HG03064 (cell line): ENCODE data around the gene STARD5.
A peak's percentile ranks its signal among the peaks of the same experiment; 100 is the strongest.

ENCODE experiments used
- ATAC-seq: cut with Tn5 transposase; IDR thresholded peaks from one replicate; pipeline ENCODE4 v1.9.1; 2021; ENCODE audit warnings: low read depth; ENCODE audit not compliant: unreplicated experiment

Gene STARD5

DNA sequence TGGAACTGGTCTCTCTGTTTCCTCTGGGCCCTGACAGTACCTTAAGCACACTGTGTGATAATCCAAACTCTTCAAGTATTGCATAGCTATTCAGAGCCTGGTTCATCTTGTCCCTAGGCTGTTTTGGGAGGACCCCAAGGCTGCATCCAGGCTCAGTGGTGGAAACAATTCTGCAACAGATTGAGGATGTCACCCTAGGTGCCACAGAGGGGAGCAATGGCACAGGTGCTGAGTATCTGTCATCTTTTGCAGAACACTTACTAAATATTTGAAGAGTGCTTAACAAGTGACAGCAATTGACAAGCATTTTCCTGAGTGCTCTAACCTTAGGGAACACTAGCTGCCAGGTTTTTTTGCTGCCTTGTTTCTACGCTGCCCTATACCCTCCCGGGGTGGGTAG is 27.8 kb downstream of the STARD5 start:
- ATAC-seq, result no peak

DNA sequence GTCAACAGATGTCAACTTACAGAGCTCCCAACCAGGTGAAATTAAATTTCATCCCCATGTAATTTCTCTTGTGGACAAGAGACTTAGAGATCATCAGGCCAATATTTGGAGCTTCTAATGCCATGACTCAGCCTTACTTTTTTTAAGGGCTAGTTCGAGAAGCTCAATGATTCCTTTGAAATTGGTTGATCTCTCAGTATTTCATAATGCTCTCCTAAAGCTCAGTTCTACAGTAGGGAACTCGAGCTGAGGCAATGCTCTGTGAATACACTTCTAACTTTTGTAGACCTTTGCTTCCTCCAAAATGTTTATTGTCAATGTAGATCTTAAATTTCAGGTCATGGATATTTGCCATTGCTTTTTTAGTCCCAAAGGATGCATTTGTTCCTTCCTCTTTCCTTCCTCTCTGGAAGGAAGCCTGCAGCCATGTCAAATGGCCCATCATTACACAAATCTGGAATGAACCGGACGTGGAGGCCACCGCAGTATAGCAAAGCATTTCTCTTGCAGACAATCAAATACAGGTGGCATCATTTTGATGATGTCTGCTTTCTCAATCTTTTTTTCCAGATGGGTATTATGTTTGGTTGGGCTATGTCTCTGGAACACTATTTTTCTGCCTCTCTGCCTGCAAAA is 28.3 kb downstream of the STARD5 start:
- no peak for ATAC-seq

DNA sequence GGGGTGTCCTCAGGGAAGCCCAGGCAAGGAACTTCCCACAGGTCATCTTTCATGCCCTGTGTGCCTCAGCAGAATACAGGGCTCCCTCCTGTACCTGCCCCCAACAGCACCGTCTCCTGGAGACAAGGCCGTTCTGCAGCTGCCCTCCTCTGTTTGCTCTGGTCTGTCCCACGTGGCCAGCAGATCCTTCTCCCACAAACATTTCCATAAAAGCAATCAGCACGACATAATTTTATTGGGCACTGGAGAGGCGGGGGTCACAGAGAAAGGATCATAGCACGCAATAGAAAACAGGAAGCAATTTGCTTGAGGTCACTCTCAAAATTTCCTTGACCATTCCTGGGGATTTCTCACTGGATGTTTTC is 29.4 kb downstream of the STARD5 start:
- ATAC-seq, result no peak

DNA sequence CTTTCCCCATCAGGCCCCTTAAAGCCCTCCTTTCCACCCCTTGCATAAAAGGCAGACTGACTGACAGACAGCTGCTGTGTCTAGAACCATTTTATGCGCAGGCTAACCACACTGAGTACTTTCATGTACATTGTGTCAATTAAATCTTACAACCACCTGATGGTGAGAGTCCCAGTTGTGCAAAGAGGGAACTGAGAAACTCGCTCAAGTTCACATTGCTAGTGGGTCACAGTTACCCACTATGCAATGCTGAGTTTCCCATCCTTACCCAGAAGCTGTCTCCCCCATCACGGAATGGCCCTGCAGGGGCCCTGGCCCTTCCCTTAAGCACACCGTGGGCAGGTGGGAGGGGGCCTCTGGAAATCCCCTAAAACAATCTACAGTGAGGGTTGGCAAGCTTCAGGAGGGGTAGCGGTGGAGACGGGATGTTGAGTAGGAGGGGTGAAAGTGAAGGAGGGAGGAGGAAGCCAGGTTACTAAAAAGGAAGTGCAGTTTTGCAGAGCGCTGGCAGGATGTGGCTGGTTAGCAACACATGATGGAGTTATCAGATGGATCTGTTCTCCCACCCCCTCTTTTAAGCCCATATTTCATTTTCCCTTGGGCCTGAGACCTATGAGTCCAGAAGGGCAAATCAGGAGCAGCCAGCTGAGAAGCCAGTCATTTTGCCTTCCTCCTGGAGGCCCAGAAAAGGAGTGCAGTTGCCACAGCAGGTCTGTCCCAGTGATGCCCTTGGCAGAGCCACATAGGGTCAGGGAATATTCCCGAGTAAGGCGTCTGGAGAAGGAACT is 30.0 kb downstream of the STARD5 start:
- ATAC-seq, result peak; percentile 52

DNA sequence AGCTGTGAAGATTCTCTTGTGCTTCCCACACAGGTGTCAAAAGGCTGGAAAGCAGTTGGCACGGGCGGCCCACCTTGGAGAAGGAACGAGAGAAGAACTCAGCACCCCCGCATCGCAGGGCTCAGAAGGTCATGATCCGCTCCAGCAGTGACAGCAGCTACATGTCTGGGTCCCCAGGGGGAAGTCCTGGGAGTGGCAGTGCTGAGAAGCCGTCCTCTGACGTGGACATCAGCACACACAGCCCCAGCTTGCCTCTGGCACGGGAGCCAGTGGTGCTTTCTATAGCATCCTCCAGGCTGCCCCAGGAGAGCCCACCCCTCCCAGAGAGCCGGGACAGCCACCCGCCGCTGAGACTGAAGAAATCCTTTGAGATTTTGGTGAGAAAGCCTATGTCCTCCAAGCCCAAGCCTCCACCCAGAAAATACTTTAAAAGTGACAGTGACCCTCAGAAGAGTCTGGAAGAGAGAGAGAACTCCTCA is 31.4 kb downstream of the STARD5 start:
- peak; percentile 39 for ATAC-seq

DNA sequence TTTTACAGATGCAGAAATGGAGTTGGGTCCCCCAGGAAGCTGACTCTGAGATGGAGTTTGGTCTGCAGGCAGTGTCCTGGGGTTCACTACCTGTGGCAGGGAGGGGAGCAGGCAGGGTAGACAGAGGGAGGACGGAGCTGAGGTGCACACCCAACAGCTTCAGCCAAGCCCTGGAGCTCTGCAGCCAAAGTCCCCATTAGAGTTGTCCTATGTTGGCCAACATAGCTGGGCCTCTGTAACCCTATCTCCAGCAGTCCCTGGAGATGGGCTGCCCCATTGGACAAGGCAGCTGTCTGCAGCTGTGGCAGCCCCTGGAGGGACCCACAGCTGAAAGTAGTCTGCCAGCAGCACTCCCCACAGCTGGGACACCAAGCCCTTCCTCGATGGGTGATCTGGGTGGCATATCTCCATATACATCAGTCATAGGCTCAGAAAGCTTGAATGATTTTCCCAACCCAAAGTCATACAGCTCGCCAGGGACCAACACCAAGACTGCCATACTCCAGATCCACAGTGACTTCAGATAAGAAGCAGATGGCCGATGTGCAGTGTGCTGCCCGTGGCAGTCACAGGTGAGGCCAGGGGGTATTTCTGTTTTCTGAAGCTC is 31.9 kb downstream of the STARD5 start:
- ATAC-seq, result peak; percentile 2

DNA sequence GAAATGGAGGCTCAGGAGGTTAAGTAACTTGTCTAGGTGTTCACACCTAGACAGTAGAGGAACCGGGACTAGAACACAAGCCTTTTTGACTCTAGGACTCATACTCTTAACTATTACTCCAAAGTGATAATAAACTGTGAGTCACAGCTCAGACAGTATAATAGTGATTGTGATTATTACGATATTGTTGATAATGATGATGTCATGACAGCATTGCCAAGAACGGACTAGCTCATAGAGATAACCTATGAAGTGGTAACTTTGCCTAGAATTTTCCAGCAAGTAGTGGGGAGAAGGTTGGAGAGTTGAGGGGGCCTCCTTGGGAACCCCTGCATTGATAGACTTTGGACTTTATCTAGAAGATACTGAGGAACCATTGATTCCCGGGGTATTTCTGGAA is 34.0 kb downstream of the STARD5 start:
- no peak for ATAC-seq

DNA sequence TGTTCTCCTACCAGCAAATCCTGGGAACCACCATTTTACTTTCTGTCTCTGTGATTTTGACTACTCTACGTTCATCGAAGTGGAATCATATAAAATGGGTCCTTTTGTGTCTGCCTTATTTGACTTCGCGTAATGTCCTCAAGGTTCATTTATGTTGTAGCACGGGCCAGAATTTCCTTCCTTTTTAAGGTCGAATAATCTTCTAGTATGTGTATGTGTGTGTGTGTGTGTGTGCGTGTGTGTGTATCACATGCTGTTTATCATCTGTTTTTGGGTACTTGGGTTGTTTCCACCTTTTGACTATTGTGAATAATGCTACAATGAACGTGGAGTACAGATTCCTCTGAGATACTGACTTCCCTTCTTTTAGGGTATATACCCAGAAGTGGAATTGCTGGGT is 35.3 kb downstream of the STARD5 start:
- no peak for ATAC-seq

DNA sequence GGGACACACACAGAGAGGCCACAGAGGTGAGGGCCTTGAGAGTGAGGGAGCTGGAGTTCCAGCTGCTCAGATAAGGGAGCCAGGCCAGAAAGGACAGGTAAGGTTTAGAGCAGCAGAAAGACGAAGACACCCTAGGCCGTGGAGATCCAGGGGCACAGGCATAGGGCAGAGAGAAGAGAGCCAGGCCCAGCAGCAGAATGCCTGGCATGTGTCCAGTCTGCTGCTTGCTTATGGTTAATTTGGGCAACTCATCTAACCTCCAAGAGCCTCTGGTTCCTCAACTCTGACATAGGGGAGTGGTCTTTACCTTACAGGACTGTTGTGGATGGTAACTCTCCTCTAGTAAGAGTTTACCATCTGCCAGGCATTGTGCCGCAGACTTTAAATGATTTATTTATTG is 35.9 kb downstream of the STARD5 start:
- no peak for ATAC-seq

DNA sequence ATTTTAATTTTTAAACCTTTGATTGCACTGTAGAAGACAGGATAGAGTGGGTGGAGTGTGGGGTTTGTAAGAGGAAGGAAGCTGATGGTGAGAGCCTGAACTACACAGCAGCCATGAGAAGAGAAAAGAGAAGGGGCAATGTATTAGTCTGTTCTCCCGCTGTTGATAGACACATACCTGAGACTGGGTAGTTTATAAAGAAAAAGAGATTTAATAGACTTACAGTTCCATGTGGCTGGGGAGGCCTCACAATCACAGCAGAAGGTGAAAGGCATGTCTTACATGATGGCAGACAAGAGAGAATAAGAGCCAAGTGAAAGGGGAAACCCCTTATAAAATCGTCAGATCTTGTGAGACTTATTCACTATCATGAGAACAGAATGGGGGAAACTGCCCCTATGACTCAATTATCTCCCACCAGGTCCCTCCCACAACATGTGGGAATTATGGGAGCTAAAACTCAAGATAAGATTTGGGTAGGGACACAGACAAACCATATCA is 37.3 kb downstream of the STARD5 start:
- ATAC-seq, result no peak

DNA sequence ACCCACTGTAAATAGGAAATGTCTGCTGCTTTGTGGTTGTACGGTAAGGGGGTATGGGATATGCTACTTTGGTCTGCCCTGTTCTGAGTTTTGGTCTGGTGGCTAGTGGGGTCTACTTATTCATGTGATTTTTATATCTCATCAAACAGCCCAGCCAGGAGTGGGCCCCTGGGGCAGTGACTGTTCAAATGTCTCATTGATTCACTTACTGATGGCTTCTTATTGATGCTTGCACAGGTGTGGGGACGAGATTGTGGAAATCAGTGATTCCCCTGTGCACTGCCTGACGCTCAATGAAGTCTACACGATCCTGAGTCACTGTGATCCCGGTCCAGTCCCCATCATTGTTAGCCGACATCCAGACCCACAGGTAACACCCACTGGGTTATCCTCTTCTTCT is 38.5 kb downstream of the STARD5 start:
- ATAC-seq, result no peak

DNA sequence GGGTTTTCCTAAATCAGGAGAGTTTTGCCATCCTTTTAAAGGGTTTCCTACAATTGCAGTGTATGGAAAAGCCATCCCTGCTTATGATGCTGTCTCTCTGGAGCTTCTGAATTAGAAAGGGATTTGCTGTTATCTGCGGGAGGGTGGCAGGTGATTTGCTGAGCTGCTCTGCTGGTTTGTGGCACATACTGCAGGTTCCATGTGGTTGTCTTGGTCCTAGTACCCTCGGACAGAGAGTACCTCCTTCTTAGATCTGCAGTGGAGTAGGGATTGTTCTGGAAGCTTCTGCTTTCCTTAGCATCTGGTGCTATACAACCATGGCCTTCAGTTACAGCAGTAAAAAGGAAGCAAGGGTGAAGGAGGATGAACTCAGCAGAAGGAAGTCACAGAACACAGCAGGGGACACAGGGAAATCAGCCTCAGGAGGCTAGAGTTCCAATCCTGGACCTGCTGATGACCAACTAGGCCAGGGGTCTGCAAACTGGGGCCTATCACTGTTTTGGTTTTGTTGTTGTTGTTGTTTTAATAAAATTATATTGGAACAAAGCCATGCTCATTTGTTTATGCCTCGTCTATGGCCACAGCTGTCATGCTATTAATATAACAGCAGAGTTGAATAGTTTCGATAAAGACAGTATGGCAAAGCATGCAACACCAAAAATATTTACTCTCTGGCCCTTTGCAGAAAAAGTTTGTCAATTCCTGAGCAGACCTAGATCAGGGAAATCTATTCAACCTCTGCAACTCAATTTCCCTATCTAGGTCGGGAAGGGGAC is 39.5 kb downstream of the STARD5 start:
- no peak for ATAC-seq

DNA sequence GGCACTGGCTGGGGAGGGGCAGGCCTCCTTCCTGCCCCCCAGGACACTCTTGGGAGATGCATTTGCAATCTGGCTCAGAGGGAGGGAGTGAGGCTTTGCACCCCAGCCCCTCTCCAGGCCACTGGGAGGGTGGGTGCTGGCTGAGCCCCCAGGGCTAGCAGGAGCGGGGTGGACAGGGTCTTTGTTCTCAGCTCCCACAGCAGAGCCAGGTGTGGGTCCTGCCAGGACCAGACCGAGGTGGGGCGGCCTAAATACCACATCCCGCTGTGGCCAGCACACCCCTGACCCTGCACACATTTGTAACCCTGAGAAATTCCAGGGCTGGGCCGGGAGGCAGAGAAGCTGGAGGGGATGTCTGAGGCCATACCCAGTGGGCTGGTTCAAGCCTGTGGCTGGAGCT is 41.0 kb downstream of the STARD5 start:
- no peak for ATAC-seq

DNA sequence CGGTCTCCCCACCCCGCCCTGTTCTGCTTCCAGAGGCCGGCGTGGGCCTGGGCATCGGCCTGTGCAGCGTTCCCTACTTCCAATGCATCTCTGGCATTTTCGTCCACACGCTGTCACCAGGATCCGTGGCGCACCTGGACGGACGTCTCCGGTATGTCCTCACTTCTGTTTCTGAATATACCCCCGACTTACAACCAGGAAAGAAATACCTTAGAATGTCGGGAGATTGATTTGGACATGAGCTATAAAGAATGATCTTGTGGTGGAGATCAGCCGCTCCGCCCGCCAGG is 41.4 kb downstream of the STARD5 start:
- no peak for ATAC-seq

DNA sequence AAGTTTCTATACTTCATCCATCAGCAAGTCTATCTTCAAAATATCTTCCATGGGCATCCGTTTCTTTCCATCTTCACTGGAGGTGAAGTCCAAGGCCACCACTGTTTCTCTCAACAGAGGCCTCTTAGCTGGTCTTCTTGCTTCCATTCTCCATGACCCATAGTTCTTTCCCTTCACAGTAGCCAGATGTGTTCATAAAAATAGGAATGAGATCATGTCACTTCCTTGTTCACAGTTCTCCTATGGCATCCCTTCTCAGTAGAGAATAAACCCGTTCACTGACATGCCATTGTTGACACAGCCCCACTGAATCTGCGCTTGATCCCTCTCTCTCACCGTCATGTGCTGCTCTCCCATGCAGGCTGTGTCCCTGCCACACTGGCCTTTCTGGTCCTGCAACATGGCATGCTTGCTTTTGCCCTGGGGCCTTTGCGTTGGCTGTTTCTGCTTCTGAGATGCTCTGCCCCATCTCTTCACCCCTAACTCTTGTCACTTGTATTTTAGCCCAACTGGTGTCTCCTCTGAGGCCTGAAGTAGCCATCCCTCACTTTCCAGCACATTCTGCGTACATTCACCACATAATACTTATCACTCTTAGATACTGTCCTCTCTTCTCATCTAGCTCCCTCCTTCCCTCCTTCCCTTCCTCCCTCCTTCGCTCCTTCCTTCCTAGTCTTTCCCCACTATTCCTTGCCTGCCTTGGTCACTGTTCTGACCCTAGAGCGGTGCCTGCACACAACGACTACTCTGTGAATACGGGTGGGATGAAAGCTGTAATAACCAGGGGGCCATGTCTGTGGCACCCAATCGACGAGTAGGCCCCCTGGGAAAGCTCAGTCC is 42.0 kb downstream of the STARD5 start:
- ATAC-seq, result no peak

DNA sequence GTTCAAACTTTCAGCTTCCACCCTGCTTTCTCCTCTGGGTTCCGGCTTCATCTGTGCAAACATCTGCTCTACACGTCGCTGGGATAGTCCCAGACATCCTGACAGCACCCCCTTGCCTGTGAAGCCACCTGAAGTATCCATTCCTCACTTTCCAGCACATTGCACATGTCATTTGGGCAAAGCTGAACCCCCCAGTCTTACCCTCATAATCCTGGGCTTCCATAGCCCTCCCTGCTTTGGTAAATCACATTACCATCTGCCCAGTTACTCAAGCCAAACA is 42.5 kb downstream of the STARD5 start:
- ATAC-seq, result no peak

DNA sequence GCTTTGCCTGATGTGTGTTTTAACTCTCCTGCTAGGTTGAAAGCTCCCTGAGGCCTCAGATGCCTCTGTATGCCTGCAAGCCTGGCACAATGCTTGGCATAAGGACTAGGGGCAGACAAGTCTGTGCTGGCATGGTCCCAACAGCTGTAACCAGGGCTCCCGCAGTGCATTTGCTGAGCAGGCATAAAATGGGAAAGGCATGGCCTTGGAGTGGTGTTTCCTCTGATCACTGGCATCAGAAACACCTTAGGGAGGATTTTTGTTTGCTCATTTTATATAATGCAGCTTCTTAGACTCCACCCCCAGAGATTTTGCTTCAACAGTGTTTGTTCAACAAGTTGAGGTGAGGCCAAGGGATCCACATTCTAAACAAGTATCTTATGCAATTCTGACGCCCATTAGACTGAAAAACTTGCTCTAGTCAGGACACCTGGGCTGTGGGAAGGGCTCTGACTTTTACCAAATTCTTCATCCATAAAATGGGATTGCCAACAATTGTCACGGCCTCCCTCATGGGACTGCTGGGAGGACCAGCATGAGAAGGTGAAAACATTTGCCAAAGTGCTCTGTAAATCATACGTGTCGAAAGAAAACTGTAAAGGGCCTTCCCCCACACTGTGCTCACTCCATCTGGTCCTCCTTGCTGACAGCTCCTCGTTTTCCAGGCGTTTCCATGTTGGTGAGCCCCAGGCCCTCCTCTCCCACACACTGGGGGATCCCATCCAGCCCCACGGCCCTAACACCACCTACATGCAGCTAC is 43.1 kb downstream of the STARD5 start:
- ATAC-seq, result no peak

DNA sequence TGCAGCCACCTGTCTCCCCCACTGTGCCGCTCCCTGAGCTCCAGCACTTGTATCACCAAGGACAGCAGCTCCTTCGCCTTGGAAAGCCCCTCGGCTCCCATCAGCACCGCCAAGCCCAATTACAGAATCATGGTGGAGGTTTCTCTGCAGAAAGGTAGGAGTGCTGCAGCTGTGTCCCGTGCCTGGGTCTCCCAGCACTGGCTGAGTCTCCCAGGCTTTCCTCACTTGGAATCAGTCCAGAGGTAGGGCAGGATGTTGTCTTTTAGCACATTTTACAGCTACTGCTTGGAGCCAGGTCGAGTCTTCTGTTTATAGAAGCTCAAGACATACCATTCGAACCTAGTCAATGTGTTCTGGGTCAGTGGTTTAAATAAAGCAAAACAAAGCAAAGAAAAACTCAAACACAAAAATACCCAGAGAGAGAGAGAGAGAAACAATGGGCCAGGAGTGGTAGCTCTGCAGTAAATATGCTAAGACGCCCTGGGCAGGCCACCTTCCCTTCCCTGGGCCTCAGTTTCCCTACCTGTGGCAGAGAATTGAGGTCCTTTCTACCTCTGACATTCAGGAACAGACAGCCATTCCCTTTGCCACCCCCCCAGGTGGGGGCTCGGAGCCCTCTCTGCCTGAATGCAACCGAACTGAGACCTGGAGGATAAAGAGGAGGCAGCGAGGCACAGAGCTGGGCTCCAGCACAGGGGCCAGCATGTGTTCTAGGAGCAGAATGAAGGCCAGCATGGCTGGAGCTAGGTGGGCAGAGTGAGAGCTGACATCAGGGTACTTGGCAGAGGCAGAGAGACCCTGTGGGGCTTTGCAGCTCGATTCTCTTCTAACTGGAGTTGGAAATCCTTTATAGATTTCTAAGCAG is 44.1 kb downstream of the STARD5 start:
- no peak for ATAC-seq
